ENCODE results near the gene EMSY.

DNA sequence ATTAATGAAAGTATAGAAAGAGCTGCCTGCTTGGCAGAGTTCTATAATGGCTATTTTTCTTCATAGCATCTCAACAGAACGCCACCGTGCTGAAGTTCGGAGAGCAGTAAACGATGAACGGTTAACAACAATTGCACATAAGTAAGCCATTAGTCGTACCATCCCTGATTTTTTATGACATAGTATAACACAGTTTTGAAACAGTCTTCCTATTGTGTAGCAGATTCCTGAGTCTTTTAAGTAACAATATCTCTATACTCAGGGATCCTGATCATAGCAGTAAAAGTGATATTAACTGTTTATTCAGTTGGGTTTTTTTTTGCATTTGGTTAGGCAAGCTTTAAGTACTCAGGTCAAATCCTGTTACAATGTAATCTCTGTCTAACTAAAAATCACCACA is 8.4 kb downstream of the EMSY start:
- TF ChIP-seq TAF1 (IDR thresholded peaks at IDR 0.05; ENCODE audit: low read depth) (no peak), EZH2 (IDR thresholded peaks at IDR 0.05; ENCODE audit: borderline replicate concordance, insufficient read depth, low read length, poor library complexity, severe bottlenecking) (no peak)
